Activated T-helper 1 cell treated with Interleukin-2 at 50 U/mL for 16 hours (primary cell): Measurements from ENCODE around the gene TTLL13.

ENCODE experiments used
- DNase-seq: peaks from one replicate; pipeline ENCODE4 v3.0.0-alpha.2; 2020; ENCODE audit warnings: low read depth

TTLL13 gene, protein sequence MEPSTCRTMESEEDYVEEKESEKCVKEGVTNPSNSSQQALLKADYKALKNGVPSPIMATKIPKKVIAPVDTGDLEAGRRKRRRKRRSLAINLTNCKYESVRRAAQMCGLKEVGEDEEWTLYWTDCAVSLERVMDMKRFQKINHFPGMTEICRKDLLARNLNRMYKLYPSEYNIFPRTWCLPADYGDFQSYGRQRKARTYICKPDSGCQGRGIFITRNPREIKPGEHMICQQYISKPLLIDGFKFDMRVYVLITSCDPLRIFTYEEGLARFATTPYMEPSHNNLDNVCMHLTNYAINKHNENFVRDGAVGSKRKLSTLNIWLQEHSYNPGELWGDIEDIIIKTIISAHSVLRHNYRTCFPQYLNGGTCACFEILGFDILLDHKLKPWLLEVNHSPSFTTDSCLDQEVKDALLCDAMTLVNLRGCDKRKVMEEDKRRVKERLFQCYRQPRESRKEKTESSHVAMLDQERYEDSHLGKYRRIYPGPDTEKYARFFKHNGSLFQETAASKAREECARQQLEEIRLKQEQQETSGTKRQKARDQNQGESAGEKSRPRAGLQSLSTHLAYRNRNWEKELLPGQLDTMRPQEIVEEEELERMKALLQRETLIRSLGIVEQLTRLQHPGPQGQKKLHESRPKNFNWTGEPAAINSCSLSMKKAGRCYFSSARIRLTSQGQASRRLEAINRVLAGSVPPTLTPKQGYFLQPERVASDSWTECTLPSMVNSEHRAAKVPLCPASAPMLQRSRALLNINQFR

DNA sequence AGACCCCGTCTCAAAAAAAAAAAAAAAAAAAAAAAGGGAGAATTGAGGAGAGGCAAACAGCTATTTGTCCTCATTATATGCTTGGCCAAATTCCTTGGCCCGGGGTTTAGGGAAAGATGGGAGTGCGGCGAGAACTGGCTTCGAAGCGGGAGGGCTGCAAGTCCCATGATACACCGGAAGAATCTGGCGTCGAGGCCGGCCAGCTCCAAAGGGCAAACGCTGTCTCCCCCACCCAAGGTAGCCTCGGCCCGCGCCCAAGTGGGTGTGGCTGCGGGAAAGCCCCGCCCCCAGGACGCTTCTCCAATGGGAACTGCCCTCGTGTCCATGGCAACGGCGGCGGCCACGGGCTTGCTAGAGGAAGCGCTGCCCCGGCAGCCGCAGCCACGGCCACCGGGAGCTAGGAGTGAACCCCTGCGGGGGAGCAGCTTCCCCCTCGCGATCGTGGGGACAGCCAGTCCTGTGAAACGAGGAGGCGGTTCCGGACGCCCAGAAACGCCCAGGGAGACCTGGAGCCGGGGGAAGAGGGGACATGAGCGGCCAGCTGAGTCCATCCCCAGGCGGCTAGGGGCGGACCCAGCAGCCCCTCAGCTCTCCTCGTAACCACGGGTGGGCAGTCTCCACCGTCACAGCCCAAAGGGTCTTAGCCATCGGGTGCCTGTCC, at the start of gene TTLL13:
Gene TTLL13, plus strand, starts transcription at position 354 of the 661 bp plus-strand sequence. CDS start 1,075 bp downstream, outside the sequence.
- peak; percentile 52 for DNase-seq

DNA sequence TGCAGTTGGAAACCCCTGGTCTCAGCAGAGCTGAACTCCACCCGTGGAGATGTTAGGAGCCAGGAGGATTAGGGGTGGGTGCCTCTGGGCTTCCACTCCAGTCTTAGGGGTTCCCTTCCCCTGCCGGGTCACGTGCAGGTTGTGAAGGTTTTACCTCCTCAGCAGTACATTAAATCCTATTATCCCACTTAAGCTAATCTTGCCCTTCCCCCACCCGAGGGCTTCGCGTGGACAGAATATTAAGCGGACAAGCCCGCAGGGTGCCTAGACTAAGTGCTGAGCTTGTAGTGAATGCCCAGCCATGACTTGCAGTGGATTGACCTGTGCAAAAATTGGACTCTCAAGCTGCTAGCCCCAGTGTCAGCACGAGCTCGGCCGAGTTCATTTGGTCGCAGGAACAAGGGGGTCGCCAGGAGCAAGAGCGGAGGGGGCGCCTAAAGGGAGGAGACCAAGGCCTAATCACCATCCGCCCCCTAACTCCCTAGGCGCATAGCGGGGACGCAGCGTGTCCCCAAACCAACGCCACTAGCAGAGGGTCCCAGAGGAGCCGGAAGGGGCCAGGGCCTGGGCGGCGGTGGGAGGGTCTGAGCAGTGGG, 48.7 kb upstream of the TTLL13 start:
- no peak for DNase-seq

DNA sequence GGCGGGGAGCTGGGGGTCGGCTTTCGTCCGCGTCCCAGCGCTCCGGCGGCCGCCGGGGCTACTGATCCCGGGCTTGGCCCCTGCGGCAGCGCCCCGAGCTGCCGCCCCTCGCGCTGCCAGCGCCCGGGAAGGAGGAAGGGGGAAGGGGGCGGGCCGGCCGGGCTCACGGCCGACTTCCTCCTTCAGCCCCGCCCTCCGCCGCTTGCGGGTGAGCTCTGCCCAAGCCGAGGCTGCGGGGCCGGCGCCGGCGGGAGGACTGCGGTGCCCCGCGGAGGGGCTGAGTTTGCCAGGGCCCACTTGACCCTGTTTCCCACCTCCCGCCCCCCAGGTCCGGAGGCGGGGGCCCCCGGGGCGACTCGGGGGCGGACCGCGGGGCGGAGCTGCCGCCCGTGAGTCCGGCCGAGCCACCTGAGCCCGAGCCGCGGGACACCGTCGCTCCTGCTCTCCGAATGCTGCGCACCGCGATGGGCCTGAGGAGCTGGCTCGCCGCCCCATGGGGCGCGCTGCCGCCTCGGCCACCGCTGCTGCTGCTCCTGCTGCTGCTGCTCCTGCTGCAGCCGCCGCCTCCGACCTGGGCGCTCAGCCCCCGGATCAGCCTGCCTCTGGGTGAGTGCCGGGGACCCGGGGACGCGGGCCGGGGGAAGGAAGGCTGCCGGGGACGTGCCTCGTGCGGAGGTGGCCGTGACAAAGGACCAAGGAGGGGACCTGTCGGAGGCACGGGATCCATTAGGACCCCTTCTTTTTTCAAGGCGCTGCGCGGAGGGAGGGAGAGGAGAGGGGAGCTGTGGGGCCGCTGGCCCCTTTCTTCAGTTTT, 48.0 kb upstream of the TTLL13 start, which contains the start of gene SEMA4B:
Gene SEMA4B, plus strand, starts transcription at position 201 of the 814 bp plus-strand sequence. Its CDS starts 249 bp downstream, at position 450.
- peak; percentile 66 for DNase-seq

DNA sequence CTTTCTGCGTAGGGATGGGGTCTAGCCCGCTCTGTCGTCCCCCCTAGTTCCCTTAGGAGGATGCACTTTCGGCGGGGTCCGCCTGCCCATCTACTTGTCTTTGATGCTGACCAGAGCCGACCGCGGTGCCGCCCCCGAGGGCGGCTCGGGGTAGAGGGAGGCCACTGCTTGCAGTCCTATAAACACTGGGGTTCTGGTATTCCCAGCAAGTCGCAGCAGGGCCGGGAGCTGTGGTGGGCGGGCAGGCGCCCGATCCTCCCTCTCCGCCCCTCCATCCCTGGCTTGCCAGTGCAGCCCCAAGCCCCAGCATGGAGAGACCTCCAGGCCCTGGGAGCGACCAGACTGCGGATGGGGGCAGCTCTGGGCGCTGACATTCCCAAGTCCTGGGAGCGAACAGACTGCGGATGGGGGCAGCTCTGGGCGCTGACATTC, 47.4 kb upstream of the TTLL13 start:
- DNase-seq, result no peak

DNA sequence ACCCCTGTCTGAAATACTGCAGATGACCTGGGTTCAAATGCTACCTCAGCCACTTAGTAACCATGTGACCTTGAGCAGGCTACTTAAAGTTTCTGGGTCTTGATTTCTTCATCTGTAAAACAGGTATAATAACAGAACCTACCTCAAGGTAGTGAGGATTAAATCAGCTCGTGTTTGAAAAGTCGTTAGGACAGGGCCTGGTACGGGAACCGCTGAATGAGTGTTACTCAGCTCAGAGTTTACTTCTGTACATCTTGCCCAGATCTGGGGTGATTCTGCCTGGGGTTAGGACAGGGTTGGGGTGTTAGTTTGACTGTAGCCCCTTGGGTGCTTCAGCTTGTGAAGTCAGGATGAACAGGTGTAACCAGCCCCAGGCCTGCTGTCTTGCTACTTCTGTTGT, 46.4 kb upstream of the TTLL13 start:
- DNase-seq, result no peak

DNA sequence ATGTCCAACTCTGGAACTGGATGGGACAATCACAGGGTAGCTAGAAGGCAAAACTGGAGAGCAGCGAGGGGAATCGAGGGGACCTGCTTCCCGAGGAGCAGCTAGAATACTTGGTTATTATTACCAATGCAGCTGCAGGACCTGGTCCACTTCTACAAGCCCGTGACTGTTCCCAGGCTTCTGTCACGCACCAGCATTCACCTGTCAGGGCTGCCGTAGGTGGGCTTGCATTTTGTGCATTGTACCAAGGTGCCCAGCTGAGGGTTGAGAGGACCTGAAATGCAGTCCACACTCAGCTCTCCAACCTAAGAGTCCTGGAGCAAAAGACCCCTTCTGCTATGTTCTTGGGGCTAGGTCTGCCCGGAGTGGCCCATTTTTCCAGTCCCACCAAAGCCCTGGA, 45.9 kb upstream of the TTLL13 start:
- no peak for DNase-seq

DNA sequence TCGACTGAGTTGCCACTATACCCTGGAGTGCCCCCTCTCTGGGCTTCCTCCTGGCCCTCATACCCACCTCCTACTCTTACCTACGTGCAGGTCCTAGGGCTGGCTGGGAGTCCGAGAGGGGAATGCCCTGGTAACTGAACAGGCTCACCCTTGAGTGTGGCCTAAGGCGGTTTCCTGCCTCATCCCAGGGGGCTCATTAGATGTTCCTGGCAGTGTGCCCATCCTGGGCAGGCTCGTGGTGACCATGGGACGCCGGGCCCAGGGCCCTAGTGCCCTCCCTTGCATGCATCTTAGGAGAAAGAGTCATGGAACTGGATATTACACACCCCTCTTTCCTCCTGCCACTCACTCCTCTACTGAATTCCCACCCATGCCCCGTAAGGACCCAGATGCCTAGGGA, 45.4 kb upstream of the TTLL13 start:
- DNase-seq, result no peak

DNA sequence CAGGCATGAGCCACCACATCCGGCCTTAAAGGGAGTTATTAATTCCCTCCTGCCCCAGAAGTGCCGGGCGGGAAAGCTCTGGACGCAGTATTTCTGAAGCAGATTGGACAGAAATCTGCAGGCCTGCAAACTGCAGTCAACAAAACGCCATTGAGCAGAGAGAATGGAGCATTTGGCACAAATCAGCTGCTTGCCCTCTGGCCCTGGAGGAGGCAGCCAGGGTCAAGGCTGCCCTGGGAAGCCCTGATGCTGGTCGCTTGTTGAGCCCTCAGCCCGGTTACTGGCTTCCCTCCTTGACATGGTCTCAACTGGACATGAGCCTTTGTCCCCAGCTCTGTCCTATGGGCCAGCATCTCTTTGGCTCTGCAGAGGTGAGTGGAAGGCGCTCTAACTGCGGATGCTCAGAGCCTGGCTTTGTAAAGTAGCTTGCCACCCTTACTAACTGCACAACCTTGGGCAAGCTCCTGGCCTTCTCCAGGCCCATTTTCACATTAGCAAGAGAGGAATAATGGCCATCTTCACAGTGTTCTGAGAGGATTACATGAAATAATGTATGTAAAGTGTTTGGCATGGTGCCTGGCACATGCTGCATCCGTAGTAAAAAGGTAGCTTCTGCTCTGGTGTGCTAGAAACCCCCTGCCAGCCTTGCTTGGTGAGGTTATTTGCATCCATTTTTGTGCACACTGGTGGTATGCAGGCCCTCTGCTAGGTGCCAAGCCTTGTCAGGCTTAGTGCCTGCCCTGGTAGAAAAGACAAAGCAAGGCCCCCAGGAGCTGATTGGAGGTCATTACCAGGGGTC, 44.1 kb upstream of the TTLL13 start:
- DNase-seq, result no peak

DNA sequence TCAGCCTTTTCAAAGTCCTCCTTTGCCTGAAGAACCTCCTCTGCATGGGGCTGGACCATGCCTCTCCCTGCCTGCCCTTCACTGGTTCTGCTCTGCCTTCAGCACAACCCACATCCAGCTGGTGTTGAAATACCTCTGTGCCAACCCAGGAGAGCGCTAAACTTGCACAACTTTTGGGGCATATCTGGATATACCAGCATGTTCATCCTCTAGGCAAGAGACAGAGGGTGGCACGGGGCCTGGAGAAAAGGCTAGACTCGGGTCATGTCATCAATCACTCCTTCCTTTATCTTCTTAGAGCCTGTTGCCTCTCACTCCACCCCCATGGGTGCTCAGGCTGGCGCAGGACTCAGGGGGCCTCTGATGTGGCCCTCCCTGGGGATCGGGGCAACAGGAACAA, 43.5 kb upstream of the TTLL13 start:
- DNase-seq, result no peak

DNA sequence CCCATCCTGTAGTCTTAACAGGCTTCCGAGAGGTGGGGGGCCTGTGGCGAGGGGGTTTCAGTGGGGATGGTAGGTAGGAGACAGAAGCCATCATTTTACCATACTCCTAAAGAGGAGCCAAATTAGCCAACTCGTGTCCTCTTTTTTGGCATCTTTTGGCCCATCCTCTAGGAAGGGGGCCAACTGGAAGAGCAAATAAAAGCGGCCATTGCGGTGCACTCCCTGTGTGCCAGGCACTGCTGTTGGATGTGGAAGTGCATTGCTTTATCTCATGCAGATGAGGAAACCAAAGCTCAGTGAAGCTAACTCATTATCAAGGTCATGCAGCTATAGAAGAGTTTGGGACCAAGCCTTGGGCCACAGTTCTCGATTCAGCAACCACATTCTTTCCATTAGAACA, 42.1 kb upstream of the TTLL13 start:
- no peak for DNase-seq

DNA sequence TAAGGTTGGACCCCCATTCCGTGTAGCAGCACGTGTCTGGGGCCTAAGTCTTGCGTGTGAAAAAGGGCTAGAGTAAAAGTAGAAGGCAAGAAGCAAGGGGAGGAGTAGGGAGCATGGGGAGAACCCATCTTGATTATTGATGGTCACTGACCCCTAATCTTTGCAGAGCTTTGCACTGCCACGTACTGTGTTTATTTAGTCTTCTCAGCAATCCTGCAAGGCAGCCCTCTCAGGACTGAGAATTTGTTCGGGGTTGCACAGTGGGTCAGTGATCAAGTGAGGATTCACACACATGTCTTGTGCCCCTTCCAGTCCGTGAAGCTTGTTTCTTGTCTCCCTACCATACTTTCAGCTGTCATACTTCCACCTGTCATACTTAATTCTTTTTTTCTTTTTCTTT, 41.0 kb upstream of the TTLL13 start:
- no peak for DNase-seq

DNA sequence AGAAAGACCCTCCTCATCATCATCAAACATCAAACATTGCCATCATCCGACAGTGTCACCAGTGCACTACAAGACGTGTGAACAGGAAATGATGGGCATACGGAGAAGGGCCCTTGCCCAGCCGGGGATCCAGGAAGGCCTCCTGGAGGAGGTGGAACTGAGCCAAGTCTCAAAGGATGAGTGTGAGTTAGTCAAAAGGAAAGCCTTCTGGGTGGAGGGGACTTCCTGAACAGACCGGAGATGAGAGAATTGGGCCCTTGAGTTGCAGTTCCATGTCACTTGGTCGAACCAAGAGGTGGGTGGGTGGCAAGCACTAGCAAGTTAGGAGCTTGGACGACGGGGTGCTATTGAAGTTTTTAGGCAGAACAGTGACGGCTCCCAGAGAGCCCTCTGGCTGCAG, 39.8 kb upstream of the TTLL13 start:
- DNase-seq, result no peak

DNA sequence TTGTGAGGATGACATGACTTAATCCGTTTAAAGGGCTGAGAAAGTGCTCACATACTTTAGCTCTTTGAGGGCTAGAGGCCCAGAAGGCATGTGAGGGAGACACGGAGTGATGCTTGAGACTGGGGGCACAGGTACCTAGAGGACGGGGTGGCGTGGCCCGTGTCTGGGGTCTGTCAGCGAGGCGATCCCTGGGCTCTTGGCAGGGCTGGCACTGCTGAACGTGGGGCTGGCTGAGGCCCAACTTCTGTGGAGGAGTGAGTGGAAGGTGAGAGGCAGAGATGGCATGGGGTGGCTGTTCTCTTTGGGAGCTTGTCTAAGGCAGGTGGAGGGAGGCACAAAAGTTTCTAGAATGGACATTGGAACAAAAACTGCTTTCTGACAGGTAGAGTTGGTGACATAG, 38.8 kb upstream of the TTLL13 start:
- no peak for DNase-seq

DNA sequence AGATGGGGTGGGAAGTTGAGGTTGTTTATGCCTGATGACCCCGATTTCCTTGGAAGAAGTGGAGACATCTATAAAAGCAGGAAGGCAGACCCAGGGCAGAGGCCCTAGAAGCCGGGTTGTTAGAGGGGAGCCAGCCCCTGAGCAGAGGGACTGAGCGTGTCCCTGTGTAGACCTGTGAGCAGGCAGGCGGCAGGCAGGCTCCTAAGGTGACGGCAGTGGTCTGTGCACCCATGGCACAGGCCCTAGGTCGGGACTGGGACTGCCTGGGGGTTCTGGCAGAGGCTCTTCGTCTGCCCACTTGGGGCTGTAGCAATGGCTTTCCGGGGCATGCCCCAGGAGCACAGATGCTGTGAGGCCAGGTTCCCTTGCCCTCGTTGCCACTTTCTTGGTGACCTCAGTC, 38.3 kb upstream of the TTLL13 start:
- DNase-seq, result no peak

DNA sequence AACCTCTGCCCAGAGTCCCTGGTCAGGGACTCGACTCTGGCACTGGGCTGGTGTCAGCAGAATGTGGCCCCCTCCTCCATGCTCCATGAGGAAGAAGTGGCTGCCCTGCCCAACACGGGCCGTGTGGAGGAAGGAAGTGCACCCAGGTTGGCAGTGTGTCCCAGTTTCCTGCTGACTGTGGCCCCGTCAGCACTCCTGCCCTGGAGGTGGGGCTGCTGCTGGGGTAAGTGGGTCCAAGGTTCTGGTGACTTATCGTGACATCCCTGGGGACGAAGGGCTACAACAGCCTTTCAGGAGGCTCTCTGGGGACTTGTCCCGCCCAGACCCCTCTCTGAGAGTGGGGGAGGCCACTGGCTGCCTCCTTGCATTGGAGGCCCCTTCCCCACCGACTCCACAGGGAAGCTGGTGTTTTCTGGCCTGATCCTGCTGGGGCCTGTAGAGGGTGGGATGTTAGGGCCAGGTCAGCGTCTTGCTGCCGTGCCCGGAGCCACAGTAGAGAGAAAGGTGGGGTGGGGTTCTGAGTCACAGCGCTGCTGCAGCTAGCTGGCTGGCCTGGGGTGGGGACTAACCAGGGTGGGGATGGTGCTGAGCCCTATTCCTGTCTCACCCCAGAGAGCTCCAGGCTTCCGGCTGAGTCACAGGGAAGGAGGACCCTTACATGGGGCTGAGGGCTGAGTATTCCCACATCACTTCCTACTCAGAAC, 37.8 kb upstream of the TTLL13 start:
- DNase-seq, result no peak

DNA sequence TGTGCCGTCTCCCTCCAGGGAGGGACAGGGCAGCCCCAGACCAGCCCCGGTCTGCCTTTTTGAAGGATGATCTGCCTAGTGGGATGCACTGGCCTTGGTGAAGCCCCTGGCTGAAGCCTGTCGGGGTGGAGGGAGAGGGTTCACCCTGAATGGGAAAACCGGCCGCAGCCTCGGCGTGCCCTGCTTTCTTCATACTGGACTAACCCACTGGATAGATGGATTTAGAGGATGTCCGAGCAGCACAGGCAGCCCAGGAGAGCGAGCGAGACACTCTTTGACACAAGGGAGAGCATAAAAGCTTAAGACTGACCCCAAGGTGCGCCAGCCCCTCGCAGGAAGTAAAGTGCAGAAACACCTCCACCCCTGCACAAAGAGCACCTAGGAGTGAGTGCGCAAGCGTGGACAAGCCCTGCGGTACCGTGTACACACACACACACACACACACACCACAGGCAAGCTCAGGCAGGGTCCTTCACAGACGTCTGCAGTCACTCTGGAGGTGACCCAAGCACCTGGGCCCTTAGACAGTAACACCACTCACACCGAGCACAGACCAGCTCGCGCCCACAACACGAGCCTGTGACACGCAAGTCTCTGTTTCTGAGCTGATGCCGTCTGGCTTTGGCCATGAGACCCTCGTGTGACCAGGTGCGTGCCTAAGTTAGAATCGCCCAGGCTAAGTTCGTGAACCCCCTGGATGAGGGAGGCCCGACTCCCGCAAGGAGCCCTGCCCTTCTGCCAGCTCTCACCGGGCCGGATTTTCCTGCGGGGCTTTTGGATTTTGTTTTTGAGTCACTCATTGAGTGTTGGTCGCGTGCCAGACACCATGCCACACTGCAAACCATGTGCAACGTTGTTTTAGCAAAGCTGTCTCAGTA, 36.9 kb upstream of the TTLL13 start:
- no peak for DNase-seq

DNA sequence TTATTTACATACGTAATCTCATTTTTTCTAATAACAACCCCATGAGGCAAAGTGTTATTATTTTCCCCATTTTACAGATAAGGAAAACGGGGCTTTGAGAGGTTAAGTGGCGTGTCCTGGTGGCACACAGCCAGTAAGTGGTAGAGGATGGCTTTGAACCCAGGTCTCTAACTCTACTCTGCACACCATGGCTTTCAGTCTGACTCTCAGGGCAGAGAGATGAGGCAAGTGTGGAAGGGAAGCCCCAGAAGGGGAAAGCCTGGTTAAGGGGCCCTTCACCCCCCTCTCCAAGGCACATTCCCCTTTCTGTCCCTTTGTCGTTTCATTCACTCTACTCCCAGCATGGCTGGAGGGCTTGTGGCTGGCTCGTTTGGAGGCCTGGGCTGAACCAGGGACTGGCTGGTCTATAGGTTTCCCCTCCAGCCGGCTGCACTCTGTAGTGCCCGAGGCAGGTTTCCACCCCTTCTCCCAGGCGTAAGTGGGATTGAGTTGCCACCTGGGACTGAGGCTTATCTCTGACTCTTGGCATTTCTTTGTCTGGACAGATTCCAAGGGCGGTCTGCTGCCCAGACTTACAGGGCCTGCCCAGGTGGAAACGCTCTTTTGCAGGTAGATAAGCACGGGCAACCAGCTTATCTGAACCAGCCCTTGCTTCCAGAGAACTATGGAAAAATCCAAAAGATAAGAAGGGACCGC, 36.1 kb upstream of the TTLL13 start:
- DNase-seq, result no peak

DNA sequence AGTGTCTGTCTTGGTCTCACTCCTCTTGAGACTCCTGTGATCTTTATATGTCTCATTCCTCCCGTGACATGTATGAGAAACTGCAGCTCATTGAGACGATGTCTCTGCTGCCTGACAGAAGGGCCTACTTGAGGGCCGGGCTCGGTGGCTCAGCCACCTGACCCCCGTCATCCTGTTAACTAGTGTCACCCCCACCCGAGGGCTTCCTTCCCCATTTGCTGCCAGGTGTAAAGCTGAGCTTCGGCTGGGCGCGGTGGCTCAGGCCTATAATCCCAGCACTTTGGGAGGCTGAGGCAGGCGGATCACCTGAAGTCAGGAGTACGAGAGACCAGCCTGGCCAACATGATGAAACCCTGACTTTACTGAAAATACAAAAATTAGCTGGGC, 35.5 kb upstream of the TTLL13 start:
- DNase-seq, result no peak
